GM10266 (cell line): ENCODE measurements around the gene NAV3.
"Not testable (repeated sequence)": the region's sequence is repeated elsewhere in the genome, so short reads cannot be mapped to it uniquely, and the experiment has no call there.

Experiments
- DNase-seq: peaks from one replicate; pipeline ENCODE4 v3.0.0; 2012; ENCODE audit errors: extremely low spot score
- CTCF ChIP-seq: IDR thresholded peaks from 2 replicates; pipeline ENCODE4 v1.5.1; 2012; ENCODE audit warnings: mild to moderate bottlenecking, low read depth; ENCODE audit not compliant: control insufficient read depth, insufficient read depth; ENCODE audit errors: missing control alignments

NAV3 gene

GRCh38 chr12:78101113-78101876, 270.6 kb downstream of the NAV3 start:
- no peak for DNase-seq
- TF ChIP-seq CTCF: no peak

GRCh38 chr12:78101946-78102635, 271.4 kb downstream of the NAV3 start:
- TF ChIP-seq CTCF: no peak
- no peak for DNase-seq

GRCh38 chr12:78102801-78103200, 272.1 kb downstream of the NAV3 start:
- not testable (repeated sequence) for DNase-seq

GRCh38 chr12:78115889-78116288, 285.2 kb downstream of the NAV3 start:
- DNase-seq: no peak
- TF ChIP-seq CTCF: no peak

GRCh38 chr12:78118036-78118435, 287.3 kb downstream of the NAV3 start:
- no peak for TF ChIP-seq CTCF
- no peak for DNase-seq

GRCh38 chr12:78118486-78118885, 287.8 kb downstream of the NAV3 start:
- TF ChIP-seq CTCF: no peak
- DNase-seq: no peak

- no peak for DNase-seq
- no peak for TF ChIP-seq CTCF
Observed at GRCh38 chr12:78119351-78119918, 288.7 kb downstream of the NAV3 start.
